NCI-H1417 treated with DMSO at 0.1 percent for 48 hours (cell line): Measurements from ENCODE around the gene BAG5.

Experiments
- DNase-seq: peaks from one replicate; lab custom pipeline; 2025; lab: John Stamatoyannopoulos, UW

BAG5 gene

GRCh38 chr14:103546652-103547454 is 15.6 kb downstream of the BAG5 start:
- no peak for DNase-seq

DNA sequence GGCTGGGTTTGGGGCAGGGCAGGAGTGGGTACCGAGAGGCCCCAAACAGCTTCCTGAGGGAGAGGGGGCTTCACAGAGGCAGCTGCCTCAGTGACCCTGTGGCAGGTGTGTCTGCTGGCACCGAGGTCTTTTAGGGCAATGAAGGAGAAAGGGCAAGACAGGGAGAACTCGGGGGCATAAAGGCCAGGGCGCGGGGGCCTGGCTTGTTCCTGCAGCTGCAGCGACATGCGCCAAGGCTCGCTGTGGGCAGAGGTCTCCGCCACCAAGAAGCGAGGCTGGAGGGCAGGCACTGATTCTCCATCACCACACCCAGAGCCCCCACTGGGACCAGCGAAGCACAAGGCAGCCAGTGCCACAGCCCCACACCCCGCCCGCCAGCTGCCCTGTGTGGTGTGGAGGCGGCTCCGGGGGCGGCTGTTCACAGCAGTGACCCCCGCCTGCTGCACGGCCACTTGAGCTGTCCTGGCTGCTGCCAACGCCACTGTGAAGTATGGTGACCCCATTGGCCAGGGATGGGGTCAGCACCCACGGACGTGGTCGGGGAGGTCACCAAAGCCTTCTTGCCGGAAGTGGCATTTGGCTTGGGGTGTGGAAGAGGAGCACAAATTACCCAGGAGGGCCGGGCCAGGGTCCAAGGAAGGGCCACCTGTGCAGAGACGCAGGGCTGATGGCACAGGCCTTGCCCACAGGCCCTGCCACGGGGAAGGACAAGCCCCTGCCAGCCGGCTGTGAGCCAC is 16.4 kb downstream of the BAG5 start:
- no peak for DNase-seq

GRCh38 chr14:103545219-103545914 is 17.1 kb downstream of the BAG5 start:
- no peak for DNase-seq

DNA sequence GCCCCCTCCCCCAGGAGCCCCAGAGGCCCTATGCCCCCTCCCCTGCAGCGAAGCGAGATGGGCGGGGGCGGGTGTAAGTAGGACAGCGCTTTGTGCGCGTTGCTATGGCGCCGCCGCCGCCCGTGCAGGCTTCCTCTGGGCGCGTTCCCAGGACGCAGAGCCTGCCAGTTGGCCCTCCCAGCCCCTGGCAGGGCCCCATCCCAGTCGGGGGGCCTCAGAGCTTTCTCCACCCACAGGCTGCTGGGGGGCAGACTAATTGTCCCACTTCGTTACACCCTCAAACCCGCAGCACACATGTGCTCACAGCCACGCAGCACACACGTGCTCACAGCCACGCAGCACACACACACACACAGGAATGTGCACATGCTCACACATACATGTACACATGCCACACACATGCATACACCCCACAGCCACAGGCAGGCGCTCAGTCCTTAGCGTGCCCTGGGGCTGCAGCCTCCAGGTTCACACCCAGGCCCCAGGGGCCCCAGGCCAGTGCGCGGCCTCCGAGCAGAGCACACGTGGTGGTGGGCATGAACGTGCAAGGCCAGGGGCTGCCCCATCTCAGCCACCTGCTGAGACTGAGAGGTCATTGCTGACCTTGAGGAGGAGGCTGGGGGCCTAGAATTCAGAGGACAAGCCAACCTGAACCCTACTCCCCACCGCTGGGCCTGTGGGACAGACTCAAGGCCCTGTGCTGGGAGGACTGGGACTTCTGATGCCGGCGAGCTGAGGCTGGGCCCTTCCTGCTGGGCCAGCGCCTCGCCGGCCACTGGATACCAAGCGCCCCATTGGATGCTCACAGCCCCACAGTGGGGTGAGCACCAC is 17.9 kb downstream of the BAG5 start:
- no peak for DNase-seq

DNA sequence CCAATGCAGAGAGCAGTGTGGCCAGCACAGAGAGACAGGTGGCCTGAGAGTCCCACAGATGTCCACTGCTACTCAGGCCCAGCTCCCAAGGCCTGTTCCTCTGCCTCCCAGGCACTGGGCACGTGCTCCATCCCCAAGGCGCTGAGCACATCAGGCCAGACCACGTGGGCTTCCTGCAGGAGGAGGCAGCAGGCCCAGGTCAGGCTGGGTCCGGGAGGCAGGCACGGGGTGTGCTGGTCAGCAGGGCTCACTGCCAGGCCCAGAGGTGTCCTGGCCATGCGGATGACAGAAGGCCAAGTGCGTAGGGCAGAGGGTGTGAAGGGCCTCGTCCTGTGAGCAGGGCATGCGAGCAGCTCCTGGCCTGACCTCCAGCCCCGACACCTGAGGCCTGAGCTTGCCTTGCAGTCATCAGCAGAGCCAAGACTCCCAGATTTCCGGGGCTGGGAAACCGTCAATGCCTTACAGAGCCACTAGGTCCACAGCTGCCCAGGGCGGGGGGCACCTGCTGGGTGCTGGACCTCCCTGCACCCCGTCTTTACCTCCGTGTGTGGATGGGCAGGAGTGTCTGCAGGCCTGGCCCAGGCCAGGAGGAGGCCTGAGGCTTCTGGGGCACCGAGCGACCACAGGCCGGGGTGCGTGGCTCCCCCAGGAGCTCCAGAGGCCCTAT is 18.6 kb downstream of the BAG5 start:
- no peak for DNase-seq

- no peak for DNase-seq
Observed at GRCh38 chr14:103543140-103543539, 19.3 kb downstream of the BAG5 start.

- DNase-seq, result peak; percentile 61
Observed at GRCh38 chr14:103542605-103543088, 19.8 kb downstream of the BAG5 start.

DNA sequence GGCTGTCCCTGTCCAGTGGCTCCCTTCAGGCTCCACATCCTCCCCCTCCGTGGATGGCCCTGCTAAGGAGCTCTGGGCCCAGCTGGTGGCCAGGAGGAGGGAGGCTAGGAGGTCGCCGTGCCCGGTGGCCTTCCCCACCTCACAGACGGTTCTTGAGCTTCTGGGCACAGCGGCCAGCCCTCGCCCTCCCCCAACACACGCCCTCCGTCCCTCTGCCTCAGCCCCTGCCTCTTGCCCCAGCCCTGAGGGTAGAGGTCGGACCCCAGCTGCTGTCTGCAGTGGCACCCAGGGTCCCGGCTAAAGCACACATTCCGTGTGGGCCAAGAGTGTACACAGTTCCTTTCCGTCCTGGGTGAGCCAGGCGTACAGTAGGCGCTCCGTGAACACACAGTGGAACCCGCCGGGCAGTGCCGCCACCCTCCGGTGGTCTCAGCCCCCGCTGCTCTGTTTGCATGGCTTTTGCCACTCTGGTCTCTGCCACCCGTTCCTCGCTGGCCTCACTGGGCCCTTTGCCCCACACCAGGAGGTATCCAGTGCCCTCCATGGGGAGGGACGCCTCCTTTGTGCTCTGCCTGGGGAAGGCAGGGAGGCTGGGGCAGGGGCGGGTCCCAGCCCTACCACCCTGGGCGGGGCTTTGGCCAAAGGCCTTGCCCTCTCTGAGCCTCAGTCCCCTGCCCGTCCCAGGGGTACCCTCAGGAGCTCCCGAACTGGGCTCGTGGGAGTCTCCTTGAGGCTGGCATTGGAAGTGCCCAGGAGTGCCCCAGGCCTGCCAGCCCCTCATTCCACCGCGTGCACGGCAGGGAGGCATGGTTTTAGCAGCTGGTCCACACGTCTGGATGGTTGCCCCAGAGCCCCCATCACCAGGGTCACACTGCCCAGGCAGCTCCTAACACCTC is 20.5 kb downstream of the BAG5 start:
- DNase-seq, result no peak

GRCh38 chr14:103540821-103541708 is 21.4 kb downstream of the BAG5 start:
- no peak for DNase-seq

DNA sequence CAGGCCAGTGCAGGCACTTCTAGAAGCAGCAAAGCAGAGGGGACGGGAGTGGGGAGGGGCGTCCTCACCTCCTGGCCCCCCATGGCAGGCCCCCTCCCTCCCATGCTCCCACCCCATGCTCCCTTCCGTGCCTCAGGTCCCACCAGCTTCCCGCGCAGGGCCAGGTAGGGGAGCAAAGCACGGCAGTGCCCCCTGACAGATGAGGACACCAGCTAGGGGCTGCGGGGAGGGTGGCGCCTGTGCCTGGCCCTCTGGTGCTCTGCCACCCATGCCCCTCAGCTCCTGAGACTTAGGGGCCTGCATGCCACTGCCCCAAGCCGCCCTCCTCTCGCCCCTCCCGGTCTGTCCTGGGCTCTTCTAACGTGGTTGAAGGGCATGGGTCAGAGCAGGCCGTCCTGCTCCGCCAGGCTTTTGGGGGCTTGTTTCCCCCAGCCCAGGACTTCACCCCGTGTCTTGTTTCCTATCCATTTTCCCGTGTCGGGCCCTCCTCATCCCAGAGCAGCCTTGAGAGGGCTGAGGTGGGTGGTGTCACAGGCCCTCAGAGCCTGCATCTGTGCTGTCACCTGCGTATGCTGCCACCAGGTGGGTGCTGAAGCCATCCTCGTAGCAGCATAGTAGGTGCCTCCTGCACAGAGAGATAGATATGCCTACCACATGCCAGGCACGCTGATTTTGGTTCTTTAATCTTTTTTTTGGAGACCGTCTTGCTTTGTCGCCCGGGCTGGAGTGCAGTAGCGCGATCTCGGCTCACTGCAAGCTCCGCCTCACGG is 23.2 kb downstream of the BAG5 start:
- DNase-seq, result no peak

- no peak for DNase-seq
Observed at GRCh38 chr14:103538291-103539055, 24.0 kb downstream of the BAG5 start.

GRCh38 chr14:103537175-103537990 is 25.1 kb downstream of the BAG5 start:
- DNase-seq, result no peak

- no peak for DNase-seq
Observed at GRCh38 chr14:103536693-103537092, 25.8 kb downstream of the BAG5 start.

DNA sequence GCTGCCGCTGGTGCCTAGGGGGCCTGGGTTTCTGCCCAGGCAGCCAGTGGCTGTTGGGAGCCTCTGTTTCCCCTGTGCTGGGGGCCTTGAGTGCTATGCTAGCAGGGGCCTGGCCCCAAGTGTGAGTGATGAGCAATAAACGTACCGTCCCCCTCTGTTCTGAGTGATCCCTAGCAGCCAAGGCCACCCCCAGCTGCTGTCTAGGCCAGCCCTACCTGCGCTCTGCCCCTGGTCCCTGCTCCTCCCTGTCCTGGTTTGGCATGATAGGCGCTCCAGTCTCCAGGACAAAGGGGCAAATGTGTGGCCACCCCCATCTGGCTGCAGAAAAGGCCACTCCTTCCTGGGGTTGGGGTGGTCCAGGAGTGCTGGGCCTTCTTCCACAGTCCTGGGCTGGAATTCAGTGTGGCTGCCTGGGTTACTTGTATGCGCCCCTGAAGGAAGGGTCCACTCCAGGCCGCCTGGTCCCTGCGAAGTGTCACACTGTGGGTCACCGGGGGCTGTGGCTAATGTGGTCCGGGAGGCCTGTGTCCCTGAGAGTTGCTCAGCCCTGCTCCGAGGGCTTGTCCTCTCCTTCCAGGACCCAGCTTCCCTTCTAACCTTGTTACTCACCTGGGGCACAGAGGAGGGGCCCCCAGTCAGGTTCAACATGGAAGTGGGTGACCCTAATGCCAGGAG is 26.4 kb downstream of the BAG5 start:
- no peak for DNase-seq

GRCh38 chr14:103535081-103535890 is 27.2 kb downstream of the BAG5 start:
- no peak for DNase-seq
